HCT116 (cell line): Measurements from ENCODE around the gene SCN4A.
"Not testable (repeated sequence)": the region's sequence is repeated elsewhere in the genome, so short reads cannot be mapped to it uniquely, and the experiment has no call there.

Experiments
- EZH2 ChIP-seq: fragments of 200-600 bp; sonication (generic); IDR thresholded peaks from 2 replicates; pipeline ENCODE4 v1.6.1; 2017; ENCODE audit warnings: antibody characterized with exemption, mixed run types
- POLR2AphosphoS5 ChIP-seq: IDR thresholded peaks from 2 replicates; pipeline ENCODE4 v1.6.1; 2011; ENCODE audit warnings: mild to moderate bottlenecking, low read depth, low read length, moderate library complexity
- SRF ChIP-seq: IDR thresholded peaks from 2 replicates; pipeline ENCODE4 v1.6.1; 2012; ENCODE audit warnings: low read depth
- ZNF274 ChIP-seq: fragments of 200-500 bp; sonication (Bioruptor generic); IDR thresholded peaks from 2 replicates; pipeline ENCODE4 v1.6.1; 2014; ENCODE audit warnings: mild to moderate bottlenecking, low read depth, low read length, inconsistent platforms
- TF ChIP-seq, protein P1 (sequence below), 3 experiments: fragments of 200-600 bp in 1 of 3; sonication (generic) in 1 of 3; IDR thresholded peaks in 2 of 3; conservative IDR thresholded peaks in 1 of 3; 2 replicates each; pipeline ENCODE4 v1.5.1; 2012 to 2017; ENCODE audit warnings: low read depth in 2 of 3, low read length in 2 of 3, antibody characterized with exemption in 1 of 3, borderline replicate concordance in 1 of 3, control low read depth in 1 of 3, mild to moderate bottlenecking in 1 of 3, mixed read lengths in 1 of 3, mixed run types in 1 of 3, moderate library complexity in 1 of 3; ENCODE audit not compliant: insufficient read depth in 1 of 3

DNA sequence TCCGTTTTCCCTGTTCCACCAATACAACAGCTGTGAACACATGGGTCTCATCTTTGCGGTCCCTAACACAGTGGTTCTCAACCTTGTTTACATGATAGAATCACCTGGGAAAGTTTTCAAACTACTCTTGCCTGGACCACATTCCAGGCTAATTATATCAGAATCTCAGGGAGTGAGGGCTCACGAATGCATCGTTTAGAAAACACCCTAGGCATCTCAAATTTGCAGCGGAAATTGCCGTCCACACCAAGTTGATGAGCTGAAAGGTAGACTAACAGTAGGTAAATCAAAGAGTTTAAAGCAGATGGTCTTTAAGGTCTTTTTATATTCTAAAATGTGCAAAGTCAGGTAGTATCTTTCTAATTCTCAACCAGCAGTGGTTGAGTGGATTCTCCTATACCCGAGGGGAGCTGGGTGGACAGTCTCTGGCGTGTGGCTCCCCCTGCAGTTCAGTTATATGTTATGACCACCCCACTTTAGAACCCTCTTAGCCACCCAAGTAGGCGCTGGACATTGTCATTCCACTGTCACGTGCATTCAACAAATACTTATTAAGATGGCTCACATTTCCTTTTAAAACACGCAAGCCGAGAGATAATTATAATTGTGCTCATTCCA, 65.4 kb downstream of the SCN4A start:
- not testable (repeated sequence) for TF ChIP-seq POLR2AphosphoS5, ZNF274, EZH2, SRF
- TF ChIP-seq, protein P1, sequence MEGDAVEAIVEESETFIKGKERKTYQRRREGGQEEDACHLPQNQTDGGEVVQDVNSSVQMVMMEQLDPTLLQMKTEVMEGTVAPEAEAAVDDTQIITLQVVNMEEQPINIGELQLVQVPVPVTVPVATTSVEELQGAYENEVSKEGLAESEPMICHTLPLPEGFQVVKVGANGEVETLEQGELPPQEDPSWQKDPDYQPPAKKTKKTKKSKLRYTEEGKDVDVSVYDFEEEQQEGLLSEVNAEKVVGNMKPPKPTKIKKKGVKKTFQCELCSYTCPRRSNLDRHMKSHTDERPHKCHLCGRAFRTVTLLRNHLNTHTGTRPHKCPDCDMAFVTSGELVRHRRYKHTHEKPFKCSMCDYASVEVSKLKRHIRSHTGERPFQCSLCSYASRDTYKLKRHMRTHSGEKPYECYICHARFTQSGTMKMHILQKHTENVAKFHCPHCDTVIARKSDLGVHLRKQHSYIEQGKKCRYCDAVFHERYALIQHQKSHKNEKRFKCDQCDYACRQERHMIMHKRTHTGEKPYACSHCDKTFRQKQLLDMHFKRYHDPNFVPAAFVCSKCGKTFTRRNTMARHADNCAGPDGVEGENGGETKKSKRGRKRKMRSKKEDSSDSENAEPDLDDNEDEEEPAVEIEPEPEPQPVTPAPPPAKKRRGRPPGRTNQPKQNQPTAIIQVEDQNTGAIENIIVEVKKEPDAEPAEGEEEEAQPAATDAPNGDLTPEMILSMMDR (IDR thresholded peaks at IDR 0.05 in 2 of 3, conservative IDR thresholded peaks at IDR 0.05 in 1 of 3; ENCODE audit: borderline replicate concordance in 1 of 3, insufficient read depth in 1 of 3, low read depth in 2 of 3, low read length in 2 of 3), result peak; percentile 10 to 44 (median 32); a peak in 3 of 6 replicates
